K562 (cell line): ENCODE measurements around the gene COL1A1. TPM values are rescaled to one million over a fixed set of nuclear protein-coding genes. Genes with fewer than 3 reads are reported as not detected.
A peak's percentile ranks its signal among the peaks of the same experiment; 100 is the strongest.

ENCODE experiments used
- ARID3A ChIP-seq: IDR thresholded peaks from 2 replicates; pipeline ENCODE4 v1.6.1; 2012; ENCODE audit warnings: low read depth, low read length, improper control_type of control experiment, borderline replicate concordance
- CBX3 ChIP-seq, 2 experiments: IDR thresholded peaks; 1 replicate in 1 of 2; 2 replicates in 1 of 2; pipeline ENCODE4 v1.6.1; 2012; ENCODE audit warnings: inconsistent platforms in 2 of 2, low read length in 2 of 2, borderline replicate concordance in 1 of 2, control low read depth in 1 of 2
- IFI16 ChIP-seq: fragments of 250-450 bp; sonication (Bioruptor Pico); IDR thresholded peaks from 2 replicates; pipeline ENCODE4 v2.1.2; 2022; ENCODE audit warnings: mild to moderate bottlenecking, inconsistent platforms
- NR1H2 ChIP-seq: sonication (generic); formaldehyde crosslinking; IDR thresholded peaks from 2 replicates; pipeline ENCODE4 v1.4.0; 2020; ENCODE audit warnings: mild to moderate bottlenecking, missing genetic modification reagents
- RBBP5 ChIP-seq: fragments of 200-600 bp; sonication (generic); IDR thresholded peaks from 2 replicates; pipeline ENCODE4 v1.6.1; 2012; ENCODE audit warnings: borderline replicate concordance, mild to moderate bottlenecking, low read length, control low read depth, inconsistent platforms; ENCODE audit not compliant: insufficient read depth, poor library complexity, severe bottlenecking
- RERE ChIP-seq: sonication (generic); formaldehyde crosslinking; IDR thresholded peaks from 2 replicates; pipeline ENCODE4 v1.8.0; 2023; ENCODE audit warnings: missing genetic modification reagents, mild to moderate bottlenecking, borderline replicate concordance
- SIX5 ChIP-seq, 2 experiments: IDR thresholded peaks; 2 replicates each; pipeline ENCODE4 v1.6.1; 2011; ENCODE audit warnings: low read length in 2 of 2, borderline replicate concordance in 1 of 2, low read depth in 1 of 2, mild to moderate bottlenecking in 1 of 2, moderate library complexity in 1 of 2; ENCODE audit not compliant: insufficient read depth in 1 of 2
- SMAD1 ChIP-seq: fragments of 150-350 bp; IDR thresholded peaks from 2 replicates; pipeline ENCODE4 v1.6.1; 2014; ENCODE audit warnings: low read length, low read depth; ENCODE audit not compliant: partially characterized antibody
- ZNF655 ChIP-seq: fragments of 250-450 bp; sonication (Bioruptor Pico); IDR thresholded peaks from 2 replicates; pipeline ENCODE4 v1.5.0; 2021
- polyA plus RNA-seq, 8 experiments: library from polyadenylated mRNA; depleted of rRNA in 4 of 8; stranded (reverse) in 5 of 8; unstranded in 3 of 8; fragments of >200 nt; fragmentation: Nextera tagmentation in 2 of 8; fragmentation: Illumina TruSeq in 1 of 8; extraction: Ambion mirVana in 2 of 8; extraction: Trizol in 1 of 8; gene quantifications; 2 replicates each; pipeline versions ENCODE4 v1.2.1 to v1.2.3, GENCODE V29; 2011 to 2014; ENCODE audit warnings: inconsistent platforms in 1 of 8, missing spikeins in 1 of 8
- total RNA-seq, 7 experiments: library from RNA; depleted of rRNA in 6 of 7; stranded (reverse); fragments of >200 nt in 6 of 7; fragmentation: Illumina TruSeq in 2 of 7; extraction: Trizol in 2 of 7; gene quantifications; 2 replicates each; pipeline versions ENCODE4 v1.2.1 to v1.2.3, GENCODE V29; 2011 to 2021; ENCODE audit warnings: low replicate concordance in 1 of 7

COL1A1 gene
- total and polyA plus RNA-seq, 9 of the 15 experiments (the other 6 are each of a cell fraction or from before 2014, with no cell fraction given) = 0.04 to 3.4 (median 0.18) TPM

GRCh38 chr17:50225701-50226240, 24.3 kb upstream of the COL1A1 start (continued):
- TF ChIP-seq RERE (CRISPR knock-in tag) (no peak), SMAD1 (no peak), NR1H2 (no peak), RBBP5 (no peak), ARID3A (no peak), ZNF655 (CRISPR knock-in tag) (no peak), IFI16 (CRISPR knock-in tag) (no peak), CBX3 (IDR thresholded peaks at IDR 0.05; ENCODE audit: borderline replicate concordance in 1 of 2, low read length in 2 of 2) (peak in 1 of 2 experiments; percentile 35; a peak in 1 of 3 replicates), SIX5 (IDR thresholded peaks at IDR 0.05; ENCODE audit: borderline replicate concordance in 1 of 2, insufficient read depth in 1 of 2, low read depth in 1 of 2, low read length in 2 of 2) (no peak)
